WTC11 (cell line): ENCODE measurements around the gene NCOA6. TPM values are rescaled to one million over a fixed set of nuclear protein-coding genes. Genes with fewer than 3 reads are reported as not detected.

ENCODE experiments used
- ATAC-seq: fragments of 200-7000 bp; cut with Tn5 transposase; 2 replicates; pipeline ENCODE4 v1.10.0; 2021; ENCODE audit warnings: mild to moderate bottlenecking, moderate library complexity
- CTCF ChIA-PET: fragments of 300-600 bp; sonication (Branson Sonifier 250); formaldehyde crosslinking; loops from one replicate; lab custom pipeline; 2021; ENCODE audit warnings: antibody characterized with exemption; lab: Charles Lee
- POLR2A ChIA-PET: fragments of 350-600 bp; sonication (Branson Sonifier 250); formaldehyde crosslinking; loops from one replicate; lab custom pipeline; 2021; ENCODE audit warnings: antibody characterized with exemption; lab: Charles Lee
- DNase-seq: peaks from one replicate; pipeline ENCODE4 v3.0.0; 2021; ENCODE audit warnings: low spot score
- H3K27ac Mint-ChIP-seq: 2 replicates; pipeline ENCODE4 v1.8.0; 2021; ENCODE audit warnings: mixed read lengths
- H3K27me3 Mint-ChIP-seq: 2 replicates; pipeline ENCODE4 v1.8.0; 2021; ENCODE audit warnings: low read depth, mild to moderate bottlenecking, moderate library complexity, mixed read lengths
- H3K36me3 Mint-ChIP-seq: 2 replicates; pipeline ENCODE4 v1.8.0; 2021; ENCODE audit warnings: mixed read lengths
- H3K4me1 Mint-ChIP-seq: 2 replicates; pipeline ENCODE4 v1.8.0; 2022; ENCODE audit warnings: mixed read lengths
- H3K4me3 Mint-ChIP-seq: 2 replicates; pipeline ENCODE4 v1.8.0; 2021; ENCODE audit warnings: mild to moderate bottlenecking, moderate library complexity, mixed read lengths
- H3K9me3 Mint-ChIP-seq: 2 replicates; pipeline ENCODE4 v1.8.0; 2021; ENCODE audit warnings: mixed read lengths
- ATF3 ChIP-seq: sonication (generic); formaldehyde crosslinking; conservative IDR thresholded peaks from 2 replicates; pipeline ENCODE4 v1.8.1; 2022; ENCODE audit warnings: mild to moderate bottlenecking, missing genetic modification reagents
- CDX4 ChIP-seq: fragments of 250-450 bp; sonication (Bioruptor Pico); IDR thresholded peaks from 2 replicates; pipeline ENCODE4 v1.9.0; 2021; ENCODE audit warnings: moderate library complexity, mild to moderate bottlenecking, inconsistent platforms, borderline replicate concordance
- E2F1 ChIP-seq: sonication (generic); formaldehyde crosslinking; IDR thresholded peaks from 2 replicates; pipeline ENCODE4 v1.8.0; 2022; ENCODE audit warnings: mild to moderate bottlenecking, missing genetic modification reagents
- E2F5 ChIP-seq: sonication (generic); formaldehyde crosslinking; IDR thresholded peaks from 2 replicates; pipeline ENCODE4 v1.8.1; 2022; ENCODE audit warnings: mild to moderate bottlenecking, moderate library complexity, missing genetic modification reagents
- ERG ChIP-seq: fragments of 250-450 bp; sonication (Bioruptor Pico); IDR thresholded peaks from 2 replicates; pipeline ENCODE4 v1.8.0; 2021; ENCODE audit warnings: mild to moderate bottlenecking
- ETV6 ChIP-seq: sonication (generic); formaldehyde crosslinking; IDR thresholded peaks from 2 replicates; pipeline ENCODE4 v1.8.1; 2022; ENCODE audit warnings: mild to moderate bottlenecking, missing genetic modification reagents
- GRHL2 ChIP-seq: fragments of 250-450 bp; sonication (Bioruptor Pico); IDR thresholded peaks from 2 replicates; pipeline ENCODE4 v1.8.0; 2022; ENCODE audit warnings: mild to moderate bottlenecking, moderate library complexity; ENCODE audit not compliant: insufficient replicate concordance, severe bottlenecking
- MXD4 ChIP-seq: fragments of 250-450 bp; sonication (Bioruptor Pico); IDR thresholded peaks from 2 replicates; pipeline ENCODE4 v1.8.0; 2021; ENCODE audit warnings: mild to moderate bottlenecking, moderate library complexity, borderline replicate concordance
- NFATC4 ChIP-seq: fragments of 250-450 bp; sonication (Bioruptor Pico); IDR thresholded peaks from 2 replicates; pipeline ENCODE4 v1.9.0; 2021; ENCODE audit warnings: mild to moderate bottlenecking
- NFE2L1 ChIP-seq: sonication (generic); formaldehyde crosslinking; IDR thresholded peaks from 2 replicates; pipeline ENCODE4 v1.8.1; 2023; ENCODE audit warnings: missing genetic modification reagents
- NFYB ChIP-seq: sonication (generic); formaldehyde crosslinking; conservative IDR thresholded peaks from 2 replicates; pipeline ENCODE4 v1.8.0; 2022; ENCODE audit warnings: low read depth, missing genetic modification reagents
- SMAD4 ChIP-seq: sonication (generic); formaldehyde crosslinking; IDR thresholded peaks from 2 replicates; pipeline ENCODE4 v1.8.0; 2022; ENCODE audit warnings: mild to moderate bottlenecking, missing genetic modification reagents
- USF2 ChIP-seq: sonication (generic); formaldehyde crosslinking; IDR thresholded peaks from 2 replicates; pipeline ENCODE4 v1.8.1; 2023; ENCODE audit warnings: mild to moderate bottlenecking, missing genetic modification reagents, moderate library complexity
- total RNA-seq: library from RNA; stranded (reverse); gene quantifications from 3 replicates; pipeline ENCODE4 v1.2.3, GENCODE V29; 2021
- TF ChIP-seq, protein P1 (sequence below): sonication (generic); formaldehyde crosslinking; IDR thresholded peaks from 2 replicates; pipeline ENCODE4 v1.8.1; 2023; ENCODE audit warnings: mild to moderate bottlenecking, missing genetic modification reagents, borderline replicate concordance
- TF ChIP-seq, protein P2 (sequence below): sonication (generic); formaldehyde crosslinking; IDR thresholded peaks from 2 replicates; pipeline ENCODE4 v1.8.0; 2022; ENCODE audit warnings: missing genetic modification reagents

The NCOA6 gene
- total RNA-seq, 1 experiment from 2014 or later: 10.1 TPM

DNA sequence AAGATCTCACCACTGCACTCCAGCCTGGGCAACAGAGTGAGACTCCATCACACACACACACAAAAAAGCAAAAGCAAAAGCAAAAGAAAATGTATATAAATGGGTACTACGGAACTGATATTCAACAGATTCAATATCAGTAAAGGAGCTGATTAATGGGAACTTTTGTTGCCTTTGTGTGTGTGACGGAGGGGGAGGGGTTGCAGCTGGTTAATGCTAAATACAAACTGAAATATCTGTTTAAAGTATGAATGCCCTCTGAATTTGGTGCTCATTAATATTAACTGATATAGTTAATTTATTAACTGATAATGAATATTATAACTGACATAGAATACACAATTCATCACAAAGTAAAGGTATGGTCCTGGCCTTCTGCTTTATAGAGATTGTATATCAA lies 8.4 kb downstream of the NCOA6 start (continued):
- TF ChIP-seq, protein P1, sequence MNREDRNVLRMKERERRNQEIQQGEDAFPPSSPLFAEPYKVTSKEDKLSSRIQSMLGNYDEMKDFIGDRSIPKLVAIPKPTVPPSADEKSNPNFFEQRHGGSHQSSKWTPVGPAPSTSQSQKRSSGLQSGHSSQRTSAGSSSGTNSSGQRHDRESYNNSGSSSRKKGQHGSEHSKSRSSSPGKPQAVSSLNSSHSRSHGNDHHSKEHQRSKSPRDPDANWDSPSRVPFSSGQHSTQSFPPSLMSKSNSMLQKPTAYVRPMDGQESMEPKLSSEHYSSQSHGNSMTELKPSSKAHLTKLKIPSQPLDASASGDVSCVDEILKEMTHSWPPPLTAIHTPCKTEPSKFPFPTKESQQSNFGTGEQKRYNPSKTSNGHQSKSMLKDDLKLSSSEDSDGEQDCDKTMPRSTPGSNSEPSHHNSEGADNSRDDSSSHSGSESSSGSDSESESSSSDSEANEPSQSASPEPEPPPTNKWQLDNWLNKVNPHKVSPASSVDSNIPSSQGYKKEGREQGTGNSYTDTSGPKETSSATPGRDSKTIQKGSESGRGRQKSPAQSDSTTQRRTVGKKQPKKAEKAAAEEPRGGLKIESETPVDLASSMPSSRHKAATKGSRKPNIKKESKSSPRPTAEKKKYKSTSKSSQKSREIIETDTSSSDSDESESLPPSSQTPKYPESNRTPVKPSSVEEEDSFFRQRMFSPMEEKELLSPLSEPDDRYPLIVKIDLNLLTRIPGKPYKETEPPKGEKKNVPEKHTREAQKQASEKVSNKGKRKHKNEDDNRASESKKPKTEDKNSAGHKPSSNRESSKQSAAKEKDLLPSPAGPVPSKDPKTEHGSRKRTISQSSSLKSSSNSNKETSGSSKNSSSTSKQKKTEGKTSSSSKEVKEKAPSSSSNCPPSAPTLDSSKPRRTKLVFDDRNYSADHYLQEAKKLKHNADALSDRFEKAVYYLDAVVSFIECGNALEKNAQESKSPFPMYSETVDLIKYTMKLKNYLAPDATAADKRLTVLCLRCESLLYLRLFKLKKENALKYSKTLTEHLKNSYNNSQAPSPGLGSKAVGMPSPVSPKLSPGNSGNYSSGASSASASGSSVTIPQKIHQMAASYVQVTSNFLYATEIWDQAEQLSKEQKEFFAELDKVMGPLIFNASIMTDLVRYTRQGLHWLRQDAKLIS (CRISPR knock-in tag): no peak
- TF ChIP-seq SMAD4 (CRISPR knock-in tag): no peak
- TF ChIP-seq E2F1 (CRISPR knock-in tag): no peak
- TF ChIP-seq GRHL2 (CRISPR knock-in tag): no peak
- TF ChIP-seq NFYB (CRISPR knock-in tag): no peak

DNA sequence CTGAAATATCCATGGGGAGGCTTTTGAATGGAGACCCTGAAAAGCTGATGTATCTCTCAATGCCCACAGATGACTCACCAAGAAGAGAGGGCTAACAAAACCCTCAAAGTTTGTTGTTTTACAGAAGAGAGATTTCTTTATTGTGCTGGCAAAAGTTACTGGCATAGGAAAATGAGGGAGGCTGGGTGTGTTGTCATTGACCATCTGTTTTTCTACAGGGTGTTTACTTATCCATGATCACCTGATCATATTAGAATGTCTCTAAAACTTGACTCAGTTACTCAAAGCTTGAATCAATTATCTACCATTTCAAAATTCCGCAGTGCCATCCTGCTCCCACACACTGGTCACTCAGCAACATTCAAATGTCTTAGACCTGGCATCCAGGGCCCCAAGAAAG lies 9.8 kb downstream of the NCOA6 start:
- no peaks in the 10 kb centered on the region for H3K36me3 Mint-ChIP-seq
- H3K4me3 Mint-ChIP-seq: no peak overlapping the region
- no peaks in the 10 kb centered on the region for H3K9me3 Mint-ChIP-seq
- H3K4me1 Mint-ChIP-seq: peaks cover 10% of the 10 kb centered on the region
- H3K27me3 Mint-ChIP-seq: no peaks in the 10 kb centered on the region
- POLR2A ChIA-PET: no interaction called here
- no peak for TF ChIP-seq ERG (CRISPR knock-in tag)
- TF ChIP-seq MXD4 (CRISPR knock-in tag): no peak
- no peak for TF ChIP-seq USF2 (CRISPR knock-in tag)
- TF ChIP-seq CDX4: no peak
- TF ChIP-seq NFATC4 (CRISPR knock-in tag): no peak
- TF ChIP-seq ETV6: no peak
- no peak for TF ChIP-seq NFE2L1 (CRISPR knock-in tag)
- TF ChIP-seq, protein P2, sequence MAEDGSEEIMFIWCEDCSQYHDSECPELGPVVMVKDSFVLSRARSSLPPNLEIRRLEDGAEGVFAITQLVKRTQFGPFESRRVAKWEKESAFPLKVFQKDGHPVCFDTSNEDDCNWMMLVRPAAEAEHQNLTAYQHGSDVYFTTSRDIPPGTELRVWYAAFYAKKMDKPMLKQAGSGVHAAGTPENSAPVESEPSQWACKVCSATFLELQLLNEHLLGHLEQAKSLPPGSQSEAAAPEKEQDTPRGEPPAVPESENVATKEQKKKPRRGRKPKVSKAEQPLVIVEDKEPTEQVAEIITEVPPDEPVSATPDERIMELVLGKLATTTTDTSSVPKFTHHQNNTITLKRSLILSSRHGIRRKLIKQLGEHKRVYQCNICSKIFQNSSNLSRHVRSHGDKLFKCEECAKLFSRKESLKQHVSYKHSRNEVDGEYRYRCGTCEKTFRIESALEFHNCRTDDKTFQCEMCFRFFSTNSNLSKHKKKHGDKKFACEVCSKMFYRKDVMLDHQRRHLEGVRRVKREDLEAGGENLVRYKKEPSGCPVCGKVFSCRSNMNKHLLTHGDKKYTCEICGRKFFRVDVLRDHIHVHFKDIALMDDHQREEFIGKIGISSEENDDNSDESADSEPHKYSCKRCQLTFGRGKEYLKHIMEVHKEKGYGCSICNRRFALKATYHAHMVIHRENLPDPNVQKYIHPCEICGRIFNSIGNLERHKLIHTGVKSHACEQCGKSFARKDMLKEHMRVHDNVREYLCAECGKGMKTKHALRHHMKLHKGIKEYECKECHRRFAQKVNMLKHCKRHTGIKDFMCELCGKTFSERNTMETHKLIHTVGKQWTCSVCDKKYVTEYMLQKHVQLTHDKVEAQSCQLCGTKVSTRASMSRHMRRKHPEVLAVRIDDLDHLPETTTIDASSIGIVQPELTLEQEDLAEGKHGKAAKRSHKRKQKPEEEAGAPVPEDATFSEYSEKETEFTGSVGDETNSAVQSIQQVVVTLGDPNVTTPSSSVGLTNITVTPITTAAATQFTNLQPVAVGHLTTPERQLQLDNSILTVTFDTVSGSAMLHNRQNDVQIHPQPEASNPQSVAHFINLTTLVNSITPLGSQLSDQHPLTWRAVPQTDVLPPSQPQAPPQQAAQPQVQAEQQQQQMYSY (CRISPR knock-in tag): no peak
- TF ChIP-seq ATF3: no peak
- no peak for TF ChIP-seq E2F5 (CRISPR knock-in tag)
- no peak for ATAC-seq
- no peak overlapping the region for H3K27ac Mint-ChIP-seq
- CTCF ChIA-PET: no interaction called here
- DNase-seq: no peak
